Measurements from ENCODE around the gene CPS1.

CPS1 gene

GRCh38 chr2:210657874-210658273, 101.5 kb downstream of the CPS1 start:
- H3K4me3 ChIP-seq (ENCODE audit: low read length) = no peak overlapping the region
- no peak for DNase-seq (ENCODE audit: low read depth, low spot score)

GRCh38 chr2:210660751-210661150, 104.4 kb downstream of the CPS1 start:
- H3K4me3 ChIP-seq (ENCODE audit: low read length) = no peak overlapping the region
- DNase-seq (ENCODE audit: low read depth, low spot score) = no peak

- no peak overlapping the region for H3K4me3 ChIP-seq (ENCODE audit: low read length)
- no peak for DNase-seq (ENCODE audit: low read depth, low spot score)
Measured at GRCh38 chr2:210662560-210662959, 106.2 kb downstream of the CPS1 start.

- H3K4me3 ChIP-seq (ENCODE audit: low read length) = no peak overlapping the region
- no peak for DNase-seq (ENCODE audit: low read depth, low spot score)
Measured at GRCh38 chr2:210663631-210664089, 107.3 kb downstream of the CPS1 start.

- DNase-seq (ENCODE audit: low read depth, low spot score) = no peak
Measured at GRCh38 chr2:210667711-210668110, 111.3 kb downstream of the CPS1 start.

GRCh38 chr2:210671065-210671464, 114.7 kb downstream of the CPS1 start:
- no peak overlapping the region for H3K4me3 ChIP-seq (ENCODE audit: low read length)
- no peak for DNase-seq (ENCODE audit: low read depth, low spot score)

More at GRCh38 chr2:210667711-210668110, 111.3 kb downstream of the CPS1 start:
- H3K4me3 ChIP-seq (ENCODE audit: low read length) = no peak overlapping the region

- no peak overlapping the region for H3K4me3 ChIP-seq (ENCODE audit: low read length)
- DNase-seq (ENCODE audit: low read depth, low spot score) = no peak
Measured at GRCh38 chr2:210673117-210673516, 116.7 kb downstream of the CPS1 start.

- DNase-seq (ENCODE audit: low read depth, low spot score) = no peak
Measured at GRCh38 chr2:210676067-210676466, 119.7 kb downstream of the CPS1 start.

GRCh38 chr2:210681491-210681890, 125.1 kb downstream of the CPS1 start:
- no peak for DNase-seq (ENCODE audit: low read depth, low spot score)

More at GRCh38 chr2:210676067-210676466, 119.7 kb downstream of the CPS1 start:
- no peak overlapping the region for H3K4me3 ChIP-seq (ENCODE audit: low read length)

GRCh38 chr2:210686401-210686800, 130.0 kb downstream of the CPS1 start:
- H3K4me3 ChIP-seq (ENCODE audit: low read length) = no peak overlapping the region
- no peak for DNase-seq (ENCODE audit: low read depth, low spot score)

More at GRCh38 chr2:210681491-210681890, 125.1 kb downstream of the CPS1 start:
- H3K4me3 ChIP-seq (ENCODE audit: low read length) = no peak overlapping the region

- no peak overlapping the region for H3K4me3 ChIP-seq (ENCODE audit: low read length)
- no peak for DNase-seq (ENCODE audit: low read depth, low spot score)
Measured at GRCh38 chr2:210687786-210688470, 131.5 kb downstream of the CPS1 start.

- no peak for DNase-seq (ENCODE audit: low read depth, low spot score)
- no peak overlapping the region for H3K4me3 ChIP-seq (ENCODE audit: low read length)
Measured at GRCh38 chr2:210707900-210708299, 151.5 kb downstream of the CPS1 start.

- no peak for DNase-seq (ENCODE audit: low read depth, low spot score)
- no peak overlapping the region for H3K4me3 ChIP-seq (ENCODE audit: low read length)
Measured at GRCh38 chr2:210713122-210713521, 156.7 kb downstream of the CPS1 start.

- H3K4me3 ChIP-seq (ENCODE audit: low read length) = no peak overlapping the region
- no peak for DNase-seq (ENCODE audit: low read depth, low spot score)
Measured at GRCh38 chr2:210715560-210716082, 159.2 kb downstream of the CPS1 start.

- DNase-seq (ENCODE audit: low read depth, low spot score) = no peak
- H3K4me3 ChIP-seq (ENCODE audit: low read length) = no peak overlapping the region
Measured at GRCh38 chr2:210718503-210718902, 162.1 kb downstream of the CPS1 start.

GRCh38 chr2:210722092-210722491, 165.7 kb downstream of the CPS1 start:
- H3K4me3 ChIP-seq (ENCODE audit: low read length) = no peak overlapping the region
- DNase-seq (ENCODE audit: low read depth, low spot score) = no peak

GRCh38 chr2:210727549-210727948, 171.2 kb downstream of the CPS1 start:
- peak; percentile 20 for DNase-seq (ENCODE audit: low read depth, low spot score)
- H3K4me3 ChIP-seq (ENCODE audit: low read length) = no peak overlapping the region
